T-helper 22 cell (primary cell): Measurements from ENCODE around the gene RAB20.
"Not testable (repeated sequence)": the region's sequence is repeated elsewhere in the genome, so short reads cannot be mapped to it uniquely, and the experiment has no call there.

Experiments
- DNase-seq: peaks from one replicate; pipeline ENCODE4 v3.0.0-alpha.2; 2020; ENCODE audit warnings: low read depth

RAB20 gene

GRCh38 chr13:110561344-110562035 lies at the start of gene RAB20:
Gene RAB20, minus strand, starts transcription at chr13:110561722. Its CDS starts 203 bp downstream, at chr13:110561519.
- peak; percentile 38 for DNase-seq

- no peak for DNase-seq
Observed at GRCh38 chr13:110610955-110611595, 49.6 kb upstream of the RAB20 start.

GRCh38 chr13:110607675-110608224 lies 46.2 kb upstream of the RAB20 start:
- no peak for DNase-seq

GRCh38 chr13:110606281-110606680 lies 44.8 kb upstream of the RAB20 start:
- not testable (repeated sequence) for DNase-seq

GRCh38 chr13:110605132-110605531 lies 43.6 kb upstream of the RAB20 start:
- no peak for DNase-seq

- no peak for DNase-seq
Observed at GRCh38 chr13:110600980-110601379, 39.5 kb upstream of the RAB20 start.

GRCh38 chr13:110600261-110600819 lies 38.8 kb upstream of the RAB20 start:
- no peak for DNase-seq

GRCh38 chr13:110597041-110597689 lies 35.6 kb upstream of the RAB20 start:
- no peak for DNase-seq

GRCh38 chr13:110593430-110594130 lies 32.1 kb upstream of the RAB20 start:
- DNase-seq, result no peak

- no peak for DNase-seq
Observed at GRCh38 chr13:110592665-110593064, 31.1 kb upstream of the RAB20 start.

GRCh38 chr13:110590577-110590976 lies 29.1 kb upstream of the RAB20 start:
- no peak for DNase-seq

- DNase-seq, result no peak
Observed at GRCh38 chr13:110589793-110590390, 28.4 kb upstream of the RAB20 start.

- no peak for DNase-seq
Observed at GRCh38 chr13:110583178-110583865, 21.8 kb upstream of the RAB20 start.

- no peak for DNase-seq
Observed at GRCh38 chr13:110582421-110582954, 21.0 kb upstream of the RAB20 start.

- DNase-seq, result no peak
Observed at GRCh38 chr13:110581506-110582185, 20.1 kb upstream of the RAB20 start.

- no peak for DNase-seq
Observed at GRCh38 chr13:110580800-110581199, 19.3 kb upstream of the RAB20 start.

- DNase-seq, result no peak
Observed at GRCh38 chr13:110578363-110578762, 16.8 kb upstream of the RAB20 start.

- DNase-seq, result no peak
Observed at GRCh38 chr13:110576736-110577476, 15.4 kb upstream of the RAB20 start.

GRCh38 chr13:110576070-110576394 lies 14.5 kb upstream of the RAB20 start:
- no peak for DNase-seq
